Loucy (cell line): ENCODE results near the gene ST6GAL1.

Experiments used
- EZH2phosphoT487 ChIP-seq: fragments of 200-600 bp; IDR thresholded peaks from 2 replicates; pipeline ENCODE4 v1.6.1; 2018; ENCODE audit warnings: antibody characterized with exemption, mild to moderate bottlenecking, moderate library complexity, borderline replicate concordance
- TF ChIP-seq, protein P1 (sequence below): fragments of 200-600 bp; sonication (generic); conservative IDR thresholded peaks from 2 replicates; pipeline ENCODE4 v1.5.1; 2014; ENCODE audit warnings: mild to moderate bottlenecking, antibody characterized with exemption, low read length

GRCh38 chr3:187076297-187076696 lies 146.0 kb downstream of the ST6GAL1 start:
- TF ChIP-seq, protein P1, sequence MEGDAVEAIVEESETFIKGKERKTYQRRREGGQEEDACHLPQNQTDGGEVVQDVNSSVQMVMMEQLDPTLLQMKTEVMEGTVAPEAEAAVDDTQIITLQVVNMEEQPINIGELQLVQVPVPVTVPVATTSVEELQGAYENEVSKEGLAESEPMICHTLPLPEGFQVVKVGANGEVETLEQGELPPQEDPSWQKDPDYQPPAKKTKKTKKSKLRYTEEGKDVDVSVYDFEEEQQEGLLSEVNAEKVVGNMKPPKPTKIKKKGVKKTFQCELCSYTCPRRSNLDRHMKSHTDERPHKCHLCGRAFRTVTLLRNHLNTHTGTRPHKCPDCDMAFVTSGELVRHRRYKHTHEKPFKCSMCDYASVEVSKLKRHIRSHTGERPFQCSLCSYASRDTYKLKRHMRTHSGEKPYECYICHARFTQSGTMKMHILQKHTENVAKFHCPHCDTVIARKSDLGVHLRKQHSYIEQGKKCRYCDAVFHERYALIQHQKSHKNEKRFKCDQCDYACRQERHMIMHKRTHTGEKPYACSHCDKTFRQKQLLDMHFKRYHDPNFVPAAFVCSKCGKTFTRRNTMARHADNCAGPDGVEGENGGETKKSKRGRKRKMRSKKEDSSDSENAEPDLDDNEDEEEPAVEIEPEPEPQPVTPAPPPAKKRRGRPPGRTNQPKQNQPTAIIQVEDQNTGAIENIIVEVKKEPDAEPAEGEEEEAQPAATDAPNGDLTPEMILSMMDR = no peak
- TF ChIP-seq EZH2phosphoT487 = no peak
